HFFc6 (cell line): ENCODE results near the gene ATE1. TPM values are rescaled to one million over a fixed set of nuclear protein-coding genes. Genes with fewer than 3 reads are reported as not detected.
A peak's percentile ranks its signal among the peaks of the same experiment; 100 is the strongest.
"Not testable (repeated sequence)": the region's sequence is repeated elsewhere in the genome, so short reads cannot be mapped to it uniquely, and the experiment has no call there.

Experiments used
- DNase-seq: peaks from one replicate; pipeline ENCODE4 v3.0.0-alpha.2; 2018
- H3K27ac Mint-ChIP-seq: 2 replicates; pipeline ENCODE4 v1.8.0; 2020; ENCODE audit warnings: mild to moderate bottlenecking, mixed read lengths
- H3K27me3 Mint-ChIP-seq: 2 replicates; pipeline ENCODE4 v1.8.0; 2021; ENCODE audit warnings: mild to moderate bottlenecking, moderate library complexity, mixed read lengths; ENCODE audit not compliant: insufficient read depth
- H3K36me3 Mint-ChIP-seq: 2 replicates; pipeline ENCODE4 v1.8.0; 2021; ENCODE audit warnings: low read depth, mixed read lengths
- H3K4me1 Mint-ChIP-seq: 2 replicates; pipeline ENCODE4 v1.8.0; 2020; ENCODE audit warnings: low read depth, mixed read lengths
- H3K4me3 Mint-ChIP-seq: 2 replicates; pipeline ENCODE4 v1.8.0; 2020; ENCODE audit warnings: mild to moderate bottlenecking, moderate library complexity, mixed read lengths
- H3K9me3 Mint-ChIP-seq: 2 replicates; pipeline ENCODE4 v1.8.0; 2020; ENCODE audit warnings: mild to moderate bottlenecking, mixed read lengths
- CTCF ChIP-seq: fragments of 200-600 bp; sonication (generic); IDR thresholded peaks from 2 replicates; pipeline ENCODE4 v1.5.0; 2021; ENCODE audit warnings: antibody characterized with exemption, mild to moderate bottlenecking
- total RNA-seq, 6 experiments: library from RNA; stranded (reverse); fragmentation: NEBNext Ultra II Directional; extraction: Animal tissue kit (Norgen Biotek cat#: 25700); gene quantifications; 2 replicates in 1 of 6; 3 replicates in 5 of 6; pipeline ENCODE4 v1.2.3, GENCODE V29; 2021

Gene ATE1
- total RNA-seq, 6 experiments from 2014 or later = 19.4 to 25.2 (median 21.0) TPM

DNA sequence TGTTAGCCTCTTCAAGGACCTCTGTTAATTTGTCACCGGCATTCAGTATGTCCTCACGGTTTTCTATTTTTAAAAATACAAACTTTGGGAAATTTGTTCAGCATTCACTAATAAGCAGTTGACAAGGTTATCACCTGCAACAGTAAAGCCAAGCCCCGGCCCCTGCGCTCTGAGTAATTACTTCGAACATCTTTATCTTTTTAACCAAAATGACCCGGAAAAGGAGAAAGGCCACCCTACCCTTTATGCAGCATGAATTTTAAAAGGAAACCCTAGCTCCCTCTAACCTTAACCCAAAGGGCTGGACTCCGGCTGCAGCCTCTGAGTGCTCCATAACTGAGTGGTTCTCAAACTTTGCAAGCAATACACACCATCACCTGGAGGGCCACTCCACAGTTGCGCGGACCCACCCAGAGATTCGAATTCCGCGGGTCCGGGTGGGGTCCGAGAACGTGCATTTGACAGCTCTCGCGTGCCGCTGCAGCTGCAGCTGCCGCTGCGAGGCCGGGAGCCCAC lies 46.2 kb upstream of the ATE1 start:
- TF ChIP-seq CTCF = no peak
- Mint-ChIP-seq H3K27me3 (peaks cover 2% of the 10 kb centered on the region; the same call in 1 of the 2 replicates), H3K4me1 (peaks cover 19% of the 10 kb centered on the region), H3K4me3 (peak overlapping the region; percentile 94), H3K27ac (peak overlapping the region; percentile 52), H3K9me3 (peaks cover 13% of the 10 kb centered on the region), H3K36me3 (peaks cover 5% of the 10 kb centered on the region)
- DNase-seq = no peak

DNA sequence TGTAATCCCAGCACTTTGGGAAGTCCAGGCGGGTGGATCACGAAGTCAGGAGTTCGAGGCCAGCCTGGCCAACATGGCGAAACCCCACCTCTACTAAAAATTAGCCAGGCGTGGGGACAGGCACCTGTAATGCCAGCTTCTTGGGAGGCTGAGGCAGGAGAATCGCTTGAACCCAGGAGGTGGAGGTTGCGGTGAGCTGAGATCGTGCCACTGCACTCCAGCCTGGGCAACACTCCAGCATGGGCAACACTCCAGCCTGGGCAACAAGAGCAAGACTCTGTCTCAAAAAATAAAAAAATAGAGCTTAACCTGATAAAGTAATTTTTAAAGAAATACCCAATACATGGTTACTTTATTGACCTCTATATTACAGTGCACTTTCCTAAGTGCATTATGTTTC lies 41.3 kb upstream of the ATE1 start:
- DNase-seq, H3K9me3 Mint-ChIP-seq, H3K27me3 Mint-ChIP-seq, H3K4me3 Mint-ChIP-seq, H3K27ac Mint-ChIP-seq: not testable (repeated sequence)
- peaks cover 16% of the 10 kb centered on the region for H3K4me1 Mint-ChIP-seq
- peaks cover 20% of the 10 kb centered on the region for H3K36me3 Mint-ChIP-seq

DNA sequence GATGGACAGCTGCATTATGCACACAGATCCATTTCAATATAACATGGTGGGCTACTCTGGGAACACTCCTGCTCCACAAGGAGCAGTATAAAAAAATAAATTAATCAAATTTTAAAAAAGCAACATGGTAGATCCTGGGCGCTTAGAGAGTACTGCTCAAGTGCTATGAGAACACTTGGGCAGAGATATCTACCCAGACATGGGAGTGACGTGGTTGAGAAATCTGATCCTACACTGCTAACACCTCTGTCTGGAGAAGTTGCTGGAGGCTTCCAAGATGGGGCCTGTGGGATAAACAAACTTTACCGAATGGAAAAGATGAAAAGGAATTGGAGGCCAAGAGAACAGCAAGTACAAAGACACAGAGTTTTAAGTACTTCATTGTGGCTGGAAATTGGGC lies 38.2 kb upstream of the ATE1 start:
- Mint-ChIP-seq H3K9me3 (no peaks in the 10 kb centered on the region), H3K27ac (no peak overlapping the region), H3K36me3 (peaks cover 20% of the 10 kb centered on the region), H3K4me3 (no peak overlapping the region), H3K27me3 (no peaks in the 10 kb centered on the region; the same call in 1 of the 2 replicates), H3K4me1 (no peaks in the 10 kb centered on the region)
- TF ChIP-seq CTCF = no peak
- DNase-seq = no peak

- Mint-ChIP-seq H3K27ac (no peak overlapping the region), H3K36me3 (peaks cover 21% of the 10 kb centered on the region), H3K4me3 (no peak overlapping the region), H3K4me1 (peaks cover 8% of the 10 kb centered on the region), H3K27me3 (peaks cover under 1% of the 10 kb centered on the region; the same call in 1 of the 2 replicates), H3K9me3 (no peaks in the 10 kb centered on the region)
- no peak for DNase-seq
- no peak for TF ChIP-seq CTCF
These were observed 33.6 kb upstream of the ATE1 start for GRCh38 chr10:121961456-121961855.

- no peaks in the 10 kb centered on the region for H3K9me3 Mint-ChIP-seq
- no peak overlapping the region for H3K27ac Mint-ChIP-seq
- DNase-seq = no peak
- peaks cover 1% of the 10 kb centered on the region; the same call in 1 of the 2 replicates for H3K27me3 Mint-ChIP-seq
- peaks cover 20% of the 10 kb centered on the region for H3K36me3 Mint-ChIP-seq
- H3K4me1 Mint-ChIP-seq = peaks cover 18% of the 10 kb centered on the region
- no peak for TF ChIP-seq CTCF
- H3K4me3 Mint-ChIP-seq = no peak overlapping the region
These were observed 31.8 kb upstream of the ATE1 start for GRCh38 chr10:121959671-121960070.

DNA sequence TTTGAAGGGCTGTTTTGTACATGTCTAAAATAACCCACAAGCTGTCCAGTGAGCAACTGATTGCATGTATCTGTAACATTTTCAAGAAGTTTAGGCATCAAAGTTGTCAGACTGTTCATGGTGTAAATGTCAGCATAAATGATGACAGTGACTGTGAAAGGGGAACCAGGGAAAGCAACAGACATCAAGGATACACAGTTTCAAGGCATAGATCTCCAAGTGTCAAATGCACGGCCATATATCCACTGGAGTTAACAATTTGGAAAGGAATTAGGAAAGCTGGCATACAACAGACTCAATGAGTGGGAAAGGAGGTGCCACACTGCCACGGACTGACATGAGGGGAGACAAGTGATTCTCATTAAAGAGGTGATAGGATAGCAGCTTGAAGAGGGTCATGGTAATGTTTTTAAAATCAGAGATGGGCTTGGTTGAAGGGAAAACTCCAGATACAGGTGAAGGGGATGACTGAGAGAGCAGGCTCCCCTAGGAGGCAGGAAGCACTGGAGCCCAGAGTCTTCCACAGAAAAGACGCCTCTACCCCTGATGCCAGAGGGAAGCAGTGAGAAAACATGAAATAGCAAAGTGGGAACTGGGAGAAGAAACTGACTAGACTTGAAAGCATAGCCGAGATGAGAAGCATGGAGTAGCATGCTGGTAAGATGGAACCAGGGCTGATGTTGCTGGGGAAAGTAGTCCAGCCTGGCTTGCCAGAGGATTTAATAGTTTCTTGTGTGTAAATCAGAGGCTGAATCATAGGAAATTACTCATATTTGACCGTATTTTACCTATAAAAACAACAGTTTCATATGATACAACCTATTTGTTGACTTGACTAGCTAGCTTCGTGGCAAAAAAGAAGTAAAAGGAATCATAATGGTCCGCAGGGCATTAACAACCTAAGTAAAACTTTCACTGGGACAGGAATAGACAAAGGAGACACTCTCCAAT lies 28.6 kb upstream of the ATE1 start:
- H3K4me1 Mint-ChIP-seq = peaks cover 18% of the 10 kb centered on the region
- peak overlapping the region; percentile 86 for H3K27ac Mint-ChIP-seq
- H3K36me3 Mint-ChIP-seq = peaks cover 20% of the 10 kb centered on the region
- peak; percentile 65 for DNase-seq
- H3K9me3 Mint-ChIP-seq = no peaks in the 10 kb centered on the region
- TF ChIP-seq CTCF = no peak
- peak overlapping the region; percentile 66 for H3K4me3 Mint-ChIP-seq
- peaks cover 1% of the 10 kb centered on the region; the same call in 1 of the 2 replicates for H3K27me3 Mint-ChIP-seq
